ENCODE data around the gene FBXO42. TPM values are rescaled to one million over a fixed set of nuclear protein-coding genes. Genes with fewer than 3 reads are reported as not detected.

FBXO42 gene
- total and polyA plus RNA-seq, 2 of the 13 experiments (the other 11 are each of a cell fraction or from before 2014, with no cell fraction given), result 7.6 to 17.5 TPM

DNA sequence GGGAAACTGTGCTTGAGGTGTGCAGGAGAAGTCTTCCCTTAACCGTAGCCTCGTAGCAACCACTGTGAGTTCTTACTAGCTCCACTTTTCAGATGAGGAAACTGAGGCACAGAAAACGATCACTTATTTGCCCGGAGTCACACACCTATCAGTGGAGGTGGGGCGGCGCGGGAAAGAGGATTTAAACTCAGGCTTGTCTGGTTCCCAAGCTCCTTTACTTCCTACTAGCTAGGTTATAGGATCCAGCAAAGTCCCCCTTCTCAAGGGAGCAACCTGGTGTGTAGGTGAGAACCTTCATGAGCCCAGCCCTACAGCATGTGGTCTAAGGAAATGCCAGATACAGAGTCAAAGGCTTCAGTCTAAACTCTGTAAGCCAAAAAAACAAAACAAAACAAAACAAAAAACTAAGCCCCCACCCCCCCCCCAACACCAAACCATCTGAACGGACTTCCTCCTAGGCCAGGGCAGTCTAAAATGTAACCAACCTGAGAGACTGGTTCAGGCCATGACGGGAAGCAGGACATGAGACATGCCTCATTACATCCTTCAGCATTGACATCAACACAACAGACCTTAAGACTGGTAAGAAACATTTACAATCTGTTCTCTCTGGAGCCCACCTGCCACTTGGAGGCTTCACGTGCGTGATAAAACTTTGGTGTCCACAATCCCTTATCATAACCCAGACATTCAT lies 709 bp upstream of the FBXO42 start (continued):
- TF ChIP-seq FOXJ3 (CRISPR knock-in tag; IDR thresholded peaks at IDR 0.05; ENCODE audit: borderline replicate concordance) (no peak), GFI1 (CRISPR knock-in tag; IDR thresholded peaks at IDR 0.05; ENCODE audit: borderline replicate concordance) (no peak), PHF20 (CRISPR knock-in tag; IDR thresholded peaks at IDR 0.05) (no peak), NFIC (IDR thresholded peaks at IDR 0.05; ENCODE audit: low read length) (no peak), ZNF207 (IDR thresholded peaks at IDR 0.05; ENCODE audit: borderline replicate concordance) (no peak), ZNF558 (CRISPR knock-in tag; IDR thresholded peaks at IDR 0.05; ENCODE audit: borderline replicate concordance) (no peak), SRSF1 (optimal IDR thresholded peaks at IDR 0.05; ENCODE audit: low read depth, low read length) (no peak), ZNF841 (CRISPR knock-in tag; IDR thresholded peaks at IDR 0.05; ENCODE audit: borderline replicate concordance) (no peak), FOXK2 (IDR thresholded peaks at IDR 0.05) (no peak), DMAP1 (CRISPR knock-in tag; IDR thresholded peaks at IDR 0.05) (no peak), ZNF557 (CRISPR knock-in tag; IDR thresholded peaks at IDR 0.05) (no peak), ZNF224 (CRISPR knock-in tag; IDR thresholded peaks at IDR 0.05) (peak; percentile 12; the same call in 1 of the 2 replicates), CHCHD3 (CRISPR knock-in tag; IDR thresholded peaks at IDR 0.05) (no peak), POLR2AphosphoS2 (IDR thresholded peaks at IDR 0.05; ENCODE audit: low read depth, low read length) (no peak), ZNF775 (CRISPR knock-in tag; IDR thresholded peaks at IDR 0.05; ENCODE audit: borderline replicate concordance) (no peak), TEAD2 (CRISPR knock-in tag; IDR thresholded peaks at IDR 0.05) (no peak)
- TF ChIP-seq, protein P1, sequence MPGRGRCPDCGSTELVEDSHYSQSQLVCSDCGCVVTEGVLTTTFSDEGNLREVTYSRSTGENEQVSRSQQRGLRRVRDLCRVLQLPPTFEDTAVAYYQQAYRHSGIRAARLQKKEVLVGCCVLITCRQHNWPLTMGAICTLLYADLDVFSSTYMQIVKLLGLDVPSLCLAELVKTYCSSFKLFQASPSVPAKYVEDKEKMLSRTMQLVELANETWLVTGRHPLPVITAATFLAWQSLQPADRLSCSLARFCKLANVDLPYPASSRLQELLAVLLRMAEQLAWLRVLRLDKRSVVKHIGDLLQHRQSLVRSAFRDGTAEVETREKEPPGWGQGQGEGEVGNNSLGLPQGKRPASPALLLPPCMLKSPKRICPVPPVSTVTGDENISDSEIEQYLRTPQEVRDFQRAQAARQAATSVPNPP (CRISPR knock-in tag; IDR thresholded peaks at IDR 0.05), result no peak
- TF ChIP-seq, protein P2, sequence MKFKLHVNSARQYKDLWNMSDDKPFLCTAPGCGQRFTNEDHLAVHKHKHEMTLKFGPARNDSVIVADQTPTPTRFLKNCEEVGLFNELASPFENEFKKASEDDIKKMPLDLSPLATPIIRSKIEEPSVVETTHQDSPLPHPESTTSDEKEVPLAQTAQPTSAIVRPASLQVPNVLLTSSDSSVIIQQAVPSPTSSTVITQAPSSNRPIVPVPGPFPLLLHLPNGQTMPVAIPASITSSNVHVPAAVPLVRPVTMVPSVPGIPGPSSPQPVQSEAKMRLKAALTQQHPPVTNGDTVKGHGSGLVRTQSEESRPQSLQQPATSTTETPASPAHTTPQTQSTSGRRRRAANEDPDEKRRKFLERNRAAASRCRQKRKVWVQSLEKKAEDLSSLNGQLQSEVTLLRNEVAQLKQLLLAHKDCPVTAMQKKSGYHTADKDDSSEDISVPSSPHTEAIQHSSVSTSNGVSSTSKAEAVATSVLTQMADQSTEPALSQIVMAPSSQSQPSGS (CRISPR knock-in tag; IDR thresholded peaks at IDR 0.05), result no peak
- TF ChIP-seq, protein P3, sequence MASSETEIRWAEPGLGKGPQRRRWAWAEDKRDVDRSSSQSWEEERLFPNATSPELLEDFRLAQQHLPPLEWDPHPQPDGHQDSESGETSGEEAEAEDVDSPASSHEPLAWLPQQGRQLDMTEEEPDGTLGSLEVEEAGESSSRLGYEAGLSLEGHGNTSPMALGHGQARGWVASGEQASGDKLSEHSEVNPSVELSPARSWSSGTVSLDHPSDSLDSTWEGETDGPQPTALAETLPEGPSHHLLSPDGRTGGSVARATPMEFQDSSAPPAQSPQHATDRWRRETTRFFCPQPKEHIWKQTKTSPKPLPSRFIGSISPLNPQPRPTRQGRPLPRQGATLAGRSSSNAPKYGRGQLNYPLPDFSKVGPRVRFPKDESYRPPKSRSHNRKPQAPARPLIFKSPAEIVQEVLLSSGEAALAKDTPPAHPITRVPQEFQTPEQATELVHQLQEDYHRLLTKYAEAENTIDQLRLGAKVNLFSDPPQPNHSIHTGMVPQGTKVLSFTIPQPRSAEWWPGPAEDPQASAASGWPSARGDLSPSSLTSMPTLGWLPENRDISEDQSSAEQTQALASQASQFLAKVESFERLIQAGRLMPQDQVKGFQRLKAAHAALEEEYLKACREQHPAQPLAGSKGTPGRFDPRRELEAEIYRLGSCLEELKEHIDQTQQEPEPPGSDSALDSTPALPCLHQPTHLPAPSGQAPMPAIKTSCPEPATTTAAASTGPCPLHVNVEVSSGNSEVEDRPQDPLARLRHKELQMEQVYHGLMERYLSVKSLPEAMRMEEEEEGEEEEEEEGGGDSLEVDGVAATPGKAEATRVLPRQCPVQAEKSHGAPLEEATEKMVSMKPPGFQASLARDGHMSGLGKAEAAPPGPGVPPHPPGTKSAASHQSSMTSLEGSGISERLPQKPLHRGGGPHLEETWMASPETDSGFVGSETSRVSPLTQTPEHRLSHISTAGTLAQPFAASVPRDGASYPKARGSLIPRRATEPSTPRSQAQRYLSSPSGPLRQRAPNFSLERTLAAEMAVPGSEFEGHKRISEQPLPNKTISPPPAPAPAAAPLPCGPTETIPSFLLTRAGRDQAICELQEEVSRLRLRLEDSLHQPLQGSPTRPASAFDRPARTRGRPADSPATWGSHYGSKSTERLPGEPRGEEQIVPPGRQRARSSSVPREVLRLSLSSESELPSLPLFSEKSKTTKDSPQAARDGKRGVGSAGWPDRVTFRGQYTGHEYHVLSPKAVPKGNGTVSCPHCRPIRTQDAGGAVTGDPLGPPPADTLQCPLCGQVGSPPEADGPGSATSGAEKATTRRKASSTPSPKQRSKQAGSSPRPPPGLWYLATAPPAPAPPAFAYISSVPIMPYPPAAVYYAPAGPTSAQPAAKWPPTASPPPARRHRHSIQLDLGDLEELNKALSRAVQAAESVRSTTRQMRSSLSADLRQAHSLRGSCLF (CRISPR knock-in tag; IDR thresholded peaks at IDR 0.05; ENCODE audit: borderline replicate concordance), result 0 out of 2 replicates have a peak, but pooled peaks have one; percentile 32
- TF ChIP-seq, protein P4, sequence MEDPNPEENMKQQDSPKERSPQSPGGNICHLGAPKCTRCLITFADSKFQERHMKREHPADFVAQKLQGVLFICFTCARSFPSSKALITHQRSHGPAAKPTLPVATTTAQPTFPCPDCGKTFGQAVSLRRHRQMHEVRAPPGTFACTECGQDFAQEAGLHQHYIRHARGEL (CRISPR knock-in tag; IDR thresholded peaks at IDR 0.05), result no peak
- TF ChIP-seq, protein P5, sequence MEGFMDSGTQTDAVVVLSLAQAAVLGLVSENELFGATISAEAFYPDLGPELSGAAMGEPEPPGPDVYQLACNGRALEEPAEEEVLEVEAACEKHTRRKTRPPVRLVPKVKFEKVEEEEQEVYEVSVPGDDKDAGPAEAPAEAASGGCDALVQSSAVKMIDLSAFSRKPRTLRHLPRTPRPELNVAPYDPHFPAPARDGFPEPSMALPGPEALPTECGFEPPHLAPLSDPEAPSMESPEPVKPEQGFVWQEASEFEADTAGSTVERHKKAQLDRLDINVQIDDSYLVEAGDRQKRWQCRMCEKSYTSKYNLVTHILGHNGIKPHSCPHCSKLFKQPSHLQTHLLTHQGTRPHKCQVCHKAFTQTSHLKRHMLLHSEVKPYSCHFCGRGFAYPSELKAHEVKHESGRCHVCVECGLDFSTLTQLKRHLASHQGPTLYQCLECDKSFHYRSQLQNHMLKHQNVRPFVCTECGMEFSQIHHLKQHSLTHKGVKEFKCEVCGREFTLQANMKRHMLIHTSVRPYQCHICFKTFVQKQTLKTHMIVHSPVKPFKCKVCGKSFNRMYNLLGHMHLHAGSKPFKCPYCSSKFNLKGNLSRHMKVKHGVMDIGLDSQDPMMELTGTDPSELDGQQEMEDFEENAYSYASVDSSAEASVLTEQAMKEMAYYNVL (CRISPR knock-in tag; IDR thresholded peaks at IDR 0.05; ENCODE audit: borderline replicate concordance), result 0 out of 2 replicates have a peak, but pooled peaks have one; percentile 8
